Subcutaneous abdominal adipose tissue (tissue), 5 donors: Measurements from ENCODE around the gene FCHSD2.
"Not testable (repeated sequence)": the region's sequence is repeated elsewhere in the genome, so short reads cannot be mapped to it uniquely, and the experiment has no call there.

Experiments
- H3K27ac ChIP-seq: one replicate; pipeline ENCODE4 v1.7.0; 2013; ENCODE audit warnings: low read depth, mild to moderate bottlenecking, inconsistent platforms, low read length, moderate library complexity
- H3K27me3 ChIP-seq, 5 donors: one replicate each; pipeline ENCODE4 v1.7.0; 2013; ENCODE audit warnings: low read length in 5 of 5, inconsistent platforms in 1 of 5; ENCODE audit not compliant: control insufficient read depth in 5 of 5, insufficient read depth in 4 of 5
- H3K36me3 ChIP-seq, 5 donors: one replicate each; pipeline ENCODE4 v1.7.0; 2013; ENCODE audit warnings: low read length in 5 of 5; ENCODE audit not compliant: control insufficient read depth in 5 of 5, insufficient read depth in 5 of 5
- H3K4me1 ChIP-seq, 5 donors: one replicate each; pipeline ENCODE4 v1.7.0; 2013; ENCODE audit warnings: low read length in 5 of 5, mild to moderate bottlenecking in 3 of 5, moderate library complexity in 1 of 5; ENCODE audit not compliant: control insufficient read depth in 5 of 5, insufficient read depth in 5 of 5
- H3K4me3 ChIP-seq, 5 donors: one replicate each; pipeline ENCODE4 v1.7.0; 2013; ENCODE audit warnings: low read length in 5 of 5, low read depth in 1 of 5
- H3K9ac ChIP-seq, 5 donors: one replicate each; pipeline ENCODE4 v1.7.0; 2013; ENCODE audit warnings: low read length in 5 of 5, mild to moderate bottlenecking in 4 of 5, moderate library complexity in 3 of 5
- H3K9me3 ChIP-seq, 5 donors: one replicate each; pipeline ENCODE4 v1.7.0; 2013; ENCODE audit warnings: low read length in 5 of 5; ENCODE audit not compliant: control insufficient read depth in 5 of 5
- donor health status: healthy.
- donor health status: healthy.
- donor health status: healthy.
- donor health status: healthy.
- donor health status: healthy.

Gene FCHSD2

GRCh38 chr11:72981971-72982685 is 160.0 kb downstream of the FCHSD2 start:
- no peaks in the 10 kb centered on the region for H3K27me3 ChIP-seq
- no peak overlapping the region for H3K4me3 ChIP-seq
- H3K36me3 ChIP-seq = peaks cover 0 to 14% (median 0%) of the 10 kb centered on the region in 5 donors
- H3K4me1 ChIP-seq = peaks cover 0 to 7% (median 0%) of the 10 kb centered on the region in 5 donors
- H3K9ac ChIP-seq = no peak overlapping the region
- no peaks in the 10 kb centered on the region for H3K9me3 ChIP-seq
- H3K27ac ChIP-seq = no peak overlapping the region

- H3K27me3 ChIP-seq = no peaks in the 10 kb centered on the region
- H3K9me3 ChIP-seq = no peaks in the 10 kb centered on the region
- H3K27ac ChIP-seq = no peak overlapping the region
- no peak overlapping the region for H3K4me3 ChIP-seq
- H3K4me1 ChIP-seq = peaks cover 0 to 7% (median 0%) of the 10 kb centered on the region in 5 donors
- H3K36me3 ChIP-seq = peaks cover 0 to 14% (median 0%) of the 10 kb centered on the region in 5 donors
- H3K9ac ChIP-seq = no peak overlapping the region
Measured at GRCh38 chr11:72981080-72981479, 161.0 kb downstream of the FCHSD2 start.

DNA sequence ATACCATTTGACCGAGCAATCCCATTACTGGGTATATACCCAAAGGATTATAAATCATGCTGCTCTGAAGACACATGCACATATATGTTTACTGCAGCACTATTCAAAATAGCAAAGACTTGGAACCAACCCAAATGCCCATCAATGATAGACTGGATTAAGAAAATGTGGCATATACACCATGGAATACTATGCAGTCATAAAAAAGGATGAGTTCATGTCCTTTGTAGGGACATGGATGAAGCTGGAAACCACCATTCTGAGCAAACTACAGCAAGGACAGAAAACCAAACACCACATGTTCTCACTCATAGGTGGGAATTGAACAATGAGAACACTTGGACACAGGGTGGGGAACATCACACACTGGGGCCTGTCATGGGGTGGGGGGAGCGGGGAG is 164.3 kb downstream of the FCHSD2 start:
- H3K9ac ChIP-seq, H3K27me3 ChIP-seq, H3K9me3 ChIP-seq, H3K4me3 ChIP-seq, H3K27ac ChIP-seq, H3K36me3 ChIP-seq, H3K4me1 ChIP-seq: not testable (repeated sequence)

GRCh38 chr11:72976522-72976892 is 165.6 kb downstream of the FCHSD2 start:
- H3K4me1 ChIP-seq, H3K9me3 ChIP-seq, H3K9ac ChIP-seq, H3K36me3 ChIP-seq, H3K4me3 ChIP-seq, H3K27me3 ChIP-seq: not testable (repeated sequence)
- peak overlapping the region; percentile 27 for H3K27ac ChIP-seq

DNA sequence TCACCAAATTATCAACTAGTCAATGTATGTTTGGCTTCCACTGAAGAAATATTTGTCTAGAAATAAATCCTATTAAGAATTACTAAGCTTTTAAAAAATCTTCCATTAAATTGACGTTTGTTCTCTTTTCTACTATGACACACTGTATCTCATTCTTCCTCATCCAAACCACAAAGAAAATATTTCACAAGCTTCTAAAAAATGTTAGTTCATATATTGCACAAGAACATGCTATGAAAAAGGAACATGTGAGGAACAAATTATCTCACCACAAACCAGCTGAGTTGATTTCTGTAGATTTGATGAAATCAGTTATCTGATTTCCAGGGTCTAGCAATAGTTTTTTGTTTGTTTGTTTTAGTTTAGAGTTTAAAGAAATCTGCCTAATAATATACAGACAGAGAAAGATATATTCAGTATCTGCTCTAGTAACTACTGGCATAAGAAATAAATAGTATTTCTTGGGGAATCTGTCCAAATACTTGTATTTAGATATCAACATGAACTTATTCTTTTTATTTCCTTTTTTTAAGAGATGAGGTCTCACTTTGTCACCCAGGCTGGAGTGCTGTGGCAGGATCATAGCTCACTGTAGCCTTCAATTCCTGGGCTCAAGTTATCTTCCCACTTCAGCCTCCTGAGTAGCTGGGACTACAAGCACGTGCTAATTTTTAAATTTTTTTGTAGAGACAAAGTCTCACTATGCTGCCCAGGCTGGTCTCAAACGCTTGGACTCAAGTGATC is 166.2 kb downstream of the FCHSD2 start:
- no peak overlapping the region for H3K4me3 ChIP-seq
- H3K27me3 ChIP-seq = no peaks in the 10 kb centered on the region
- H3K36me3 ChIP-seq = peaks cover 0 to 5% (median 0%) of the 10 kb centered on the region in 5 donors
- peak overlapping the region; percentile 27 for H3K27ac ChIP-seq
- no peaks in the 10 kb centered on the region for H3K9me3 ChIP-seq
- H3K4me1 ChIP-seq = peaks cover 0 to 9% (median 0%) of the 10 kb centered on the region in 5 donors
- no peak overlapping the region for H3K9ac ChIP-seq

GRCh38 chr11:72974487-72975205 is 167.5 kb downstream of the FCHSD2 start:
- Histone ChIP-seq H3K4me1 (peaks cover 0 to 9% (median 0%) of the 10 kb centered on the region in 5 donors), H3K9me3 (no peaks in the 10 kb centered on the region), H3K9ac (no peak overlapping the region), H3K27ac (no peak overlapping the region), H3K4me3 (no peak overlapping the region), H3K27me3 (no peaks in the 10 kb centered on the region), H3K36me3 (peaks cover 0 to 4% (median 0%) of the 10 kb centered on the region in 5 donors)

- no peak overlapping the region for H3K9ac ChIP-seq
- peaks cover 0 to 4% (median 0%) of the 10 kb centered on the region in 5 donors for H3K36me3 ChIP-seq
- H3K4me1 ChIP-seq = peaks cover 0 to 9% (median 0%) of the 10 kb centered on the region in 5 donors
- no peak overlapping the region for H3K4me3 ChIP-seq
- no peak overlapping the region for H3K27ac ChIP-seq
- H3K9me3 ChIP-seq = no peaks in the 10 kb centered on the region
- H3K27me3 ChIP-seq = no peaks in the 10 kb centered on the region
Measured at GRCh38 chr11:72972496-72973128, 169.5 kb downstream of the FCHSD2 start.

- Histone ChIP-seq H3K27me3 (no peaks in the 10 kb centered on the region), H3K27ac (no peak overlapping the region), H3K9me3 (no peaks in the 10 kb centered on the region), H3K36me3 (peaks cover 0 to 4% (median 0%) of the 10 kb centered on the region in 5 donors), H3K4me3 (no peak overlapping the region), H3K9ac (no peak overlapping the region), H3K4me1 (peaks cover 0 to 9% (median 0%) of the 10 kb centered on the region in 5 donors)
Measured at GRCh38 chr11:72971192-72971967, 170.7 kb downstream of the FCHSD2 start.

DNA sequence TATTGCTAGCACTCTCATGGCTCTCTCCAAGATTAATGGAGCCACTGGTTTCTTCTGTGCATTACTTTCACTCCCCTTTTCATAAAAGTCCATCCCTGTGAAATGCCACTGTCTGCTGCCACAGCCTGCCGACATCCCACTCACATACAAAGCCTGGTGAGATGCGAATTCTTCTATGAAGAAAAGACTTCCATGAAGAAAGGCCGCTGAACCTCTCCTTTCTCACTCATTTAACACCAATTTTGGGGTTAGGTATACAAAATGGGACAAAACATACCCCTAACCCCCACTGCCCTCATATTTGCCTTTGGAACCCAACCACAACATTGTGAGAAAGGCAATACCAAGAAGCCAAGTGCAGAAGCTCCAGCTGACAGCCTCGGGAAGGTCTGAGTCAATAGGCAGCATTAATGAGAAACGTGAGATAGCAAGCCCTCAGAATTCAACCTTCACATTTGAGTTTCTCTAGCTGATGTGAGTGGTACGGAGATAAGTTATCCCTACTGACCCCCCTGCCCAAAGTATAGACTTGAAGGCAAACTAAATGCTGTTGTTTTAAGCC is 171.5 kb downstream of the FCHSD2 start:
- Histone ChIP-seq H3K4me3 (no peak overlapping the region), H3K9me3 (no peaks in the 10 kb centered on the region), H3K9ac (no peak overlapping the region), H3K36me3 (peaks cover 0 to 4% (median 0%) of the 10 kb centered on the region in 5 donors), H3K4me1 (peaks cover 0 to 9% (median 0%) of the 10 kb centered on the region in 5 donors), H3K27me3 (no peaks in the 10 kb centered on the region), H3K27ac (no peak overlapping the region)
